Pancreas (tissue), 10 donors: Measurements from ENCODE around the gene PPME1. TPM values are rescaled to one million over a fixed set of nuclear protein-coding genes. Genes with fewer than 3 reads are reported as not detected.
A peak's percentile ranks its signal among the peaks of the same experiment; 100 is the strongest.
"Not testable (repeated sequence)": the region's sequence is repeated elsewhere in the genome, so short reads cannot be mapped to it uniquely, and the experiment has no call there.

Source experiments
- ATAC-seq, 4 donors: fragments of 200-7000 bp; cut with Tn5 transposase; one replicate each; pipeline versions ENCODE4 v1.8.0 to v1.9.1; 2020; ENCODE audit warnings: mild to moderate bottlenecking in 4 of 4, moderate library complexity in 4 of 4
- DNase-seq, 6 donors: peaks; one replicate each; pipeline ENCODE4 v3.0.0-alpha.2; 2020
- FAIRE-seq: peaks from 2 replicates; lab custom pipeline; 2012; peaks lifted over from hg19 to GRCh38; lab: Jason Lieb, UNC
- H3K27ac ChIP-seq, 4 donors: fragments of 200-600 bp; sonication (generic); 1 replicate in 3 of 4; 2 replicates in 1 of 4; pipeline versions ENCODE4 v1.5.0 to v1.8.0; 2020
- H3K27me3 ChIP-seq, 4 donors: fragments of 200-600 bp; one replicate each; pipeline ENCODE4 v1.8.0; 2021
- H3K36me3 ChIP-seq, 3 donors: fragments of 200-600 bp; sonication (generic) in 1 of 3; one replicate each; pipeline versions ENCODE4 v1.5.0 to v1.8.0; 2020 to 2021
- H3K4me1 ChIP-seq, 3 donors: fragments of 200-600 bp; one replicate each; pipeline ENCODE4 v1.8.0; 2021
- H3K4me3 ChIP-seq, 4 donors: fragments of 200-600 bp; sonication (generic) in 2 of 4; one replicate each; pipeline versions ENCODE4 v1.5.0 to v1.8.0; 2020 to 2021
- H3K9me3 ChIP-seq, 4 donors: fragments of 200-600 bp; one replicate each; pipeline ENCODE4 v1.8.0; 2021
- CTCF ChIP-seq, 4 donors: fragments of 200-600 bp; sonication (generic) in 3 of 4; IDR thresholded peaks; one replicate each; pipeline versions ENCODE4 v1.5.0 to v1.8.0; 2021; ENCODE audit warnings: antibody characterized with exemption in 4 of 4
- WGBS, 2 donors: extraction: QIAGEN DNeasy Blood & Tissue Kit; methylation state at CpG; one replicate each; pipeline ENCODE4 v1.1.7; 2013; 5-methylcytosine and 5-hydroxymethylcytosine counted together
- intact Hi-C, 3 donors: fragments of 100-400 bp; cut with DNase I; formaldehyde crosslinking; loops; one replicate each; pipeline versions ENCODE4 v1.11.1 to v1.14.2; 2022
- polyA plus RNA-seq, 2 donors: library from polyadenylated mRNA; stranded (reverse); fragments of 200-250 nt; gene quantifications; one replicate each; pipeline ENCODE4 v1.2.3, GENCODE V29; 2013
- total RNA-seq, 6 donors: library from RNA; stranded (reverse); fragmentation: NEBNext Ultra II Directional in 4 of 6; extraction: Animal tissue kit (Norgen Biotek cat#: 25700) in 4 of 6; gene quantifications; one replicate each; pipeline versions ENCODE4 v1.2.1 to v1.2.4, GENCODE V29; 2021 to 2023
- donor health status: healthy with polysubstance abuse.
- donor health status: DM: no; HTN: no; CAD: no; lungs with moderate emphysema.
- donor health status: DM: no; HTN: no; CAD: no.
- donor health status: control.
- donor health status: control.
- donor health status: Bipolar disorder and iron deficiency.
- donor health status: DM: yes; HTN: yes; CAD: no.
- donor health status: DM: no; HTN: no; CAD: no.
- donor health status: DM: no; HTN: no; CAD: no.
- donor health status: DM: yes; HTN: yes; CAD: no.

PPME1 gene
- total and polyA plus RNA-seq, 8 donors: 9.6 to 20.6 (median 13.6) TPM

- H3K27ac ChIP-seq: no peak overlapping the region
- no peak for FAIRE-seq
- DNase-seq: no peak
Measured at GRCh38 chr11:74139151-74139918, 31.8 kb upstream of the PPME1 start.

GRCh38 chr11:74139919-74140431 is 31.1 kb upstream of the PPME1 start:
- H3K4me3 ChIP-seq, FAIRE-seq, H3K27ac ChIP-seq, H3K36me3 ChIP-seq, intact Hi-C loops, H3K27me3 ChIP-seq, H3K9me3 ChIP-seq, ATAC-seq, DNase-seq: not testable (repeated sequence)
- H3K4me1 ChIP-seq: peaks cover 0 to 11% (median 9%) of the 10 kb centered on the region in 3 donors
- 92 to 100% methylated on average over 1 of the region's 1 CpG for WGBS, 2 donors

More at GRCh38 chr11:74139151-74139918, 31.8 kb upstream of the PPME1 start:
- WGBS, 2 donors: 91% methylated on average over 6 of the region's 6 CpGs
- ATAC-seq: no peak
- intact Hi-C loops: no loop called here
- Histone ChIP-seq H3K4me1 (peaks cover 0 to 11% (median 9%) of the 10 kb centered on the region in 3 donors), H3K9me3 (no peaks in the 10 kb centered on the region), H3K27me3 (no peaks in the 10 kb centered on the region), H3K4me3 (no peak overlapping the region), H3K36me3 (no peaks in the 10 kb centered on the region)
- no peak for TF ChIP-seq CTCF (IDR thresholded peaks at IDR 0.05)

- FAIRE-seq (no peak), ATAC-seq (peak in 1 of 4 donors; percentile 50), DNase-seq (no peak)
- Histone ChIP-seq H3K27ac (no peak overlapping the region), H3K9me3 (no peaks in the 10 kb centered on the region), H3K4me1 (peaks cover 0 to 11% (median 9%) of the 10 kb centered on the region in 3 donors), H3K27me3 (no peaks in the 10 kb centered on the region), H3K36me3 (no peaks in the 10 kb centered on the region), H3K4me3 (no peak overlapping the region)
- intact Hi-C loops: no loop called here
- WGBS, 2 donors: 76 to 86% methylated on average over 2 of the region's 2 CpGs
- no peak for TF ChIP-seq CTCF (IDR thresholded peaks at IDR 0.05)
Measured at GRCh38 chr11:74141241-74141695, 29.8 kb upstream of the PPME1 start.

GRCh38 chr11:74141908-74142307 is 29.2 kb upstream of the PPME1 start:
- no peak for FAIRE-seq
- intact Hi-C loops: no loop called here
- 80 to 88% methylated on average over 3 of the region's 3 CpGs for WGBS, 2 donors
- Histone ChIP-seq H3K27me3 (no peaks in the 10 kb centered on the region), H3K4me1 (peaks cover 0 to 11% (median 9%) of the 10 kb centered on the region in 3 donors), H3K9me3 (no peaks in the 10 kb centered on the region), H3K27ac (no peak overlapping the region), H3K4me3 (no peak overlapping the region), H3K36me3 (no peaks in the 10 kb centered on the region)
- ATAC-seq: no peak
- no peak for DNase-seq
- no peak for TF ChIP-seq CTCF (IDR thresholded peaks at IDR 0.05)

GRCh38 chr11:74142624-74143023 is 28.5 kb upstream of the PPME1 start:
- no peaks in the 10 kb centered on the region for H3K27me3 ChIP-seq
- 84% methylated on average over 3 of the region's 3 CpGs for WGBS, 2 donors
- TF ChIP-seq CTCF (IDR thresholded peaks at IDR 0.05): no peak
- no peak overlapping the region for H3K4me3 ChIP-seq
- H3K27ac ChIP-seq: no peak overlapping the region
- DNase-seq: no peak
- H3K9me3 ChIP-seq: no peaks in the 10 kb centered on the region
- H3K36me3 ChIP-seq: no peaks in the 10 kb centered on the region
- intact Hi-C loops: no loop called here
- FAIRE-seq: no peak
- no peak for ATAC-seq
- peaks cover 0 to 11% (median 9%) of the 10 kb centered on the region in 3 donors for H3K4me1 ChIP-seq
